ENCODE data around the gene FAM193B. TPM values are rescaled to one million over a fixed set of nuclear protein-coding genes. Genes with fewer than 3 reads are reported as not detected.

The FAM193B gene
- total RNA-seq, 1 experiment from 2014 or later, result 72.9 TPM

- POLR2A ChIA-PET, result interaction anchor here (0.6 kb wide), 1 partner anchor 1808 kb away, joined by 3 read pairs; no protein-coding TSS in a partner anchor
- BruUV-seq (replicated peaks), result no TSS peak
- H3K27ac Mint-ChIP-seq (ENCODE audit: unreplicated experiment), result no peak overlapping the region
Measured at GRCh38 chr5:177508837-177509236, 45.5 kb downstream of the FAM193B start.

DNA sequence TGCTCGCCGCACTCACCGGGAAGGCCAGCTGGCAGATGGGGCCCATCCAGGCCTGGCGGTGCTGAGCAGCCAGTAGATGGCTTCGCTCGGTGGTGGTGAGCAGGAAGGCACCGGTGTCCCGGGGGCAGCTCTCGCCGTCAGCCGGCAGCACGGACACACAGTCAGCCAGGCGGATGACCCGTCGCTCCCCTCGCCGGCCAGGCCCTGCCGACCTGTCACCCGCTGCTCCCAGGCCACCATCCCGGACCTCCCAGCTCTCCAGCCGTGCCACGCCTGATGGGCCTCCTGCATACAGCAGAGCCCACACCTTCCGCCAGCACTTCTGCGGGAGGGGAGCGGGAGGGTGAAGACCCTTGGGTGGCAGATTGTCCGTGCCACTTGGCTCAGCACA is 46.1 kb downstream of the FAM193B start:
- no peaks in the 10 kb centered on the region for H3K27me3 Mint-ChIP-seq (ENCODE audit: insufficient read depth, unreplicated experiment)
- TF ChIP-seq CTCF (IDR thresholded peaks at IDR 0.05; ENCODE audit: insufficient read depth in 1 of 2, low read depth in 1 of 2, low read length in 1 of 2, severe bottlenecking in 1 of 2, unreplicated experiment in 1 of 2), result no peak
- Histone ChIP-seq H3K4me3 (ENCODE audit: low read depth, low read length) (no peak overlapping the region), H3K36me3 (ENCODE audit: control insufficient read depth, insufficient read depth, low read length) (peaks cover 5% of the 10 kb centered on the region), H3K4me1 (no peaks in the 10 kb centered on the region), H3K9me3 (no peaks in the 10 kb centered on the region), H3K27me3 (replicated peaks; ENCODE audit: control insufficient read depth, insufficient read depth, low read length) (no peaks in the 10 kb centered on the region)
- no peak for DNase-seq
- H3K4me3 Mint-ChIP-seq (ENCODE audit: unreplicated experiment), result no peak overlapping the region
- no peaks in the 10 kb centered on the region for H3K9me3 Mint-ChIP-seq (ENCODE audit: unreplicated experiment)
- POLR2A ChIA-PET, result interaction anchor here (0.5 kb wide), 1 partner anchor 11 kb away, joined by 6 read pairs; the partner anchor contains the start of gene PDLIM7
- intact Hi-C loops (cut with micrococcal nuclease; ENCODE audit: unreplicated experiment), result no loop called here
- H3K27ac Mint-ChIP-seq (ENCODE audit: unreplicated experiment), result no peak overlapping the region
- H3K36me3 Mint-ChIP-seq (ENCODE audit: insufficient read depth, unreplicated experiment), result peaks cover 29% of the 10 kb centered on the region
- BruUV-seq (replicated peaks), result no TSS peak
- CTCF ChIA-PET, result interaction anchor here (1.3 kb wide), 1 partner anchor 11 kb away, joined by 4 read pairs; the partner anchor contains the start of gene PDLIM7
- H3K4me1 Mint-ChIP-seq (ENCODE audit: low read depth, unreplicated experiment), result peaks cover 6% of the 10 kb centered on the region

More at GRCh38 chr5:177508837-177509236, 45.5 kb downstream of the FAM193B start:
- Mint-ChIP-seq H3K4me1 (ENCODE audit: low read depth, unreplicated experiment) (peaks cover 6% of the 10 kb centered on the region), H3K4me3 (ENCODE audit: unreplicated experiment) (no peak overlapping the region), H3K27me3 (ENCODE audit: insufficient read depth, unreplicated experiment) (no peaks in the 10 kb centered on the region), H3K36me3 (ENCODE audit: insufficient read depth, unreplicated experiment) (peaks cover 36% of the 10 kb centered on the region), H3K9me3 (ENCODE audit: unreplicated experiment) (no peaks in the 10 kb centered on the region)
- Histone ChIP-seq H3K4me3 (ENCODE audit: low read depth, low read length) (no peak overlapping the region), H3K9me3 (no peaks in the 10 kb centered on the region), H3K36me3 (ENCODE audit: control insufficient read depth, insufficient read depth, low read length) (peaks cover 5% of the 10 kb centered on the region), H3K27me3 (replicated peaks; ENCODE audit: control insufficient read depth, insufficient read depth, low read length) (no peaks in the 10 kb centered on the region), H3K4me1 (no peaks in the 10 kb centered on the region)
- DNase-seq, result no peak
- intact Hi-C loops (cut with micrococcal nuclease; ENCODE audit: unreplicated experiment), result no loop called here
- no peak for TF ChIP-seq CTCF (IDR thresholded peaks at IDR 0.05; ENCODE audit: insufficient read depth in 1 of 2, low read depth in 1 of 2, low read length in 1 of 2, severe bottlenecking in 1 of 2, unreplicated experiment in 1 of 2)
- CTCF ChIA-PET, result interaction anchor here (0.6 kb wide), 1 partner anchor 13 kb away, joined by 3 read pairs; no protein-coding TSS in a partner anchor

DNA sequence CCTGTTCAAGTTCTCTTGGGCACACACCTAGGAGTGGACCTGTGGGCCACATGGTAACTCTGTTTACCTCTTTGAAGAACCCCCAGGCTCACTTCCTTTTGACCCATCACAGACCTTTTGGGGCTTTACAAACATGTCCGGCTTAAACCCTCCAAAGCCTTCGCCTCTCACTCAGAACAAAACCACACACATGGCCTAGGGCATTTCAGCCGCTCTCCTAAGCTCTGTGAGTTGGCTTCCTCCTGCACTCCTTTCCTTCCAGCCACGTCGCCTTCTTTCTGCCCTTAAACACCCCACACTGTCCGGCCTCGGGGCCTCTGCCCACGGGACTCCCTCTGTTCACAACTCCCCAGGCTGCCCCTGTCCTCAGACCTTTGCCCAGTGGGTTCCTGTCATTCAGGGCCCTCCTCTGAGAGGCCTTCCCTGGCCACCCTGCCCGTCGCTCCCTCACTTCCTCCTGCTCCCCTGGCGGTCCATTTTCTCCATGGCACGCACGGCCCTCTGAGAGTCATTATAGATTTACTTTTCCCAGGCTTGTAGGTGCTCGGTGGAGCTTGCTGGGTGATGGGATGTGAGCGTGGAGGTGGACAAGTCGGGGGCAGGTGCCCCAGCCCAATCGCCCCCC is 46.7 kb downstream of the FAM193B start:
- POLR2A ChIA-PET, result interaction anchor here (0.5 kb wide), 1 partner anchor 11 kb away, joined by 6 read pairs; the partner anchor contains the start of gene PDLIM7
- BruUV-seq (replicated peaks), result no TSS peak
- CTCF ChIA-PET, result interaction anchor here (0.5 to 1.3 kb wide), 2 partner anchors 10 to 355 kb away, joined by 3 to 4 read pairs; partner anchors contain the start of gene PDLIM7
- intact Hi-C loops (cut with micrococcal nuclease; ENCODE audit: unreplicated experiment), result no loop called here
- no peak for DNase-seq
- H3K4me3 ChIP-seq (ENCODE audit: low read depth, low read length), result no peak overlapping the region
- H3K36me3 Mint-ChIP-seq (ENCODE audit: insufficient read depth, unreplicated experiment), result peaks cover 24% of the 10 kb centered on the region
- H3K4me1 Mint-ChIP-seq (ENCODE audit: low read depth, unreplicated experiment), result peaks cover 6% of the 10 kb centered on the region
- no peaks in the 10 kb centered on the region for H3K4me1 ChIP-seq
- no peak overlapping the region for H3K4me3 Mint-ChIP-seq (ENCODE audit: unreplicated experiment)
- no peaks in the 10 kb centered on the region for H3K9me3 Mint-ChIP-seq (ENCODE audit: unreplicated experiment)
- H3K27me3 Mint-ChIP-seq (ENCODE audit: insufficient read depth, unreplicated experiment), result no peaks in the 10 kb centered on the region
- no peak overlapping the region for H3K27ac Mint-ChIP-seq (ENCODE audit: unreplicated experiment)
- no peaks in the 10 kb centered on the region for H3K9me3 ChIP-seq
- peaks cover 5% of the 10 kb centered on the region for H3K36me3 ChIP-seq (ENCODE audit: control insufficient read depth, insufficient read depth, low read length)
- TF ChIP-seq CTCF (IDR thresholded peaks at IDR 0.05; ENCODE audit: insufficient read depth in 1 of 2, low read depth in 1 of 2, low read length in 1 of 2, severe bottlenecking in 1 of 2, unreplicated experiment in 1 of 2), result no peak
- no peaks in the 10 kb centered on the region for H3K27me3 ChIP-seq (replicated peaks; ENCODE audit: control insufficient read depth, insufficient read depth, low read length)

All from Caco-2 (cell line).